HG03565 (cell line): ENCODE measurements around the gene IGF2R.
"Not testable (repeated sequence)": the region's sequence is repeated elsewhere in the genome, so short reads cannot be mapped to it uniquely, and the experiment has no call there.

Experiments used
- ATAC-seq: cut with Tn5 transposase; IDR thresholded peaks from one replicate; pipeline ENCODE4 v1.9.1; 2021; ENCODE audit warnings: mild to moderate bottlenecking, moderate library complexity; ENCODE audit not compliant: unreplicated experiment

The IGF2R gene

DNA sequence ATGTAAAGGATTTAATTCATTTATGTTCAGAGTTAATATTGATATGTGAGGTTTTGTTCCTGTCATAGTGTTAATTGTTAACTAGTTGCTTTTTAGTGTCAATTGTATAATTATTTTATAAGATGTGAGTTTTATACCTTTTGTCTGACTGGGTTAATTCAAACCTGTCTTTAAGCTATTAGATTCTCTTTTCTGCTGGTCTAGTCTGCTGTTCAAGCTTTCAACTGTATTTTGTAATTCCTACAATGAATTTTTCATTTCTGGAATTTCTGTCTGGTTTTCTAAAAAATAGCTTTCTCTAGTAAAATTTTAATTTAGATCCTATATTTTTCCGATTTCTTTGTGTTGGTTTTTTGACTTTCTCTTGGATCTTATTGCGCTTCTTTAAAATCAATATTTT, 26.5 kb downstream of the IGF2R start:
- no peak for ATAC-seq

DNA sequence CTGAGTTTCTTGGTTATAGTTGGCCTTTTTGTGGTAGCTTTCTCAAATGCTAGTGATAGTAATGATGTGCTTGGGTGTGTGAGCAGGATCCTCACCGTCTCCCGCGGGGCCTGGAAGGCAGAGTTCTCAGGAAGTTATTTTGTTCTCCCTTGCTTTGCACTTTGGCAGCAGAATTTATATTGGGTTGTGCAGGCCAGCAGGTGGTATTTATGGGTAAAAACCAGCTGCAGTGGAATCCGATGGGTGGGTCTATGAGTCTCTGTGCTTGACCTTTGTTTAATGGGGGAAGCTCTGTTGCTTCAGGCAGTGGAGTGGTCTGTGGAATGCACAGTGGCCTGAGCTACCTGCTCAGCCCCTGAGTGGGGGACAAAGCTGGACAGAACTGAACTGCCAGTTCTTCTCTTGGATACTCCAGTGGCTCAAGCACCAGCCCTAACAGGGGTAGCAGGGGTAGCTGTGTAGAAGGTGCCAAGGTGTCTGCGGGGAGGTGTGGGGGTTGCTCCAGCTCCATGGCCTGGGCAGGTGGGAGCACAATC, 27.3 kb downstream of the IGF2R start:
- no peak for ATAC-seq

DNA sequence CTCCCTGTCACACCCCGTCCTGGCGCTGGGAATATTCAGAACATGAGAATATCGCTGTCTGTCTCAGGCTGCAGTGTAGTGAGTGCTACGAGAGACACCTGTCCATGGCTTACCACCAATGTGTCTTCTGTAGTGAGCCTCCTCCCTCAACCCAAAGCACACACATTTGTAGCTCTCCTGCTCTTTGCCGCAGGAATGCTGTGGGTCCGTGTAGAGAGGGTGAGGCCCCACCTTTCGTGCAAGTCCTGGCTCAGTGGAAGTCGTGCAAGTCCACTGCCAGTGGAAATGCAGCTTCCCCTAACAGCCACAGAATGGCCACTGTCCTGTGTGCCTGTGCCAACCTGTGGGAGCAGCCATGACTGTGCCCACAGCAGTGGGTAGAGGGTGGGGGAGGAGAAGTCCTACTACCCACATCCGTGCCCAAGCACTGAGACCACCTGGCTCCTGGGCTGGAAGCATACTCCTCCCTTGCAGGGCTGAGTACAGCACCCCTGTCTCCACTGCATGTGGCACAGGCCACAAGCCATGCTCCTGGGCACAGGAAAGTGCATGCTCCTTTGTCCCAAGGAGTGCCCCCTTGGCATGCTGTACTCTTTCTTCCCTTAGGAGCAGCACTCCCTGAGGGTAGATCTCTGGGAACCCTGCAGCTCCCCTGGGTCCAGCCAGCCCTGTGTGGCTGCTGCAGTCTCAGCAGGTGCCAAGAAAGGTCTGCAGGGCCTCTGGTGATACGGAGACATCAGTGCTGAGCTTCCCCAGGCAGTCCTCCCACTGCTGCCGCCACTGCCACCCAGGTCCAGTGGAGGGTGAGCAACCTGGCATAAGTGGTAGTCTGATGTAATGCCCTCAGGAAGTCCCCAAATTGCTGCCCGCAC, 28.0 kb downstream of the IGF2R start:
- no peak for ATAC-seq

DNA sequence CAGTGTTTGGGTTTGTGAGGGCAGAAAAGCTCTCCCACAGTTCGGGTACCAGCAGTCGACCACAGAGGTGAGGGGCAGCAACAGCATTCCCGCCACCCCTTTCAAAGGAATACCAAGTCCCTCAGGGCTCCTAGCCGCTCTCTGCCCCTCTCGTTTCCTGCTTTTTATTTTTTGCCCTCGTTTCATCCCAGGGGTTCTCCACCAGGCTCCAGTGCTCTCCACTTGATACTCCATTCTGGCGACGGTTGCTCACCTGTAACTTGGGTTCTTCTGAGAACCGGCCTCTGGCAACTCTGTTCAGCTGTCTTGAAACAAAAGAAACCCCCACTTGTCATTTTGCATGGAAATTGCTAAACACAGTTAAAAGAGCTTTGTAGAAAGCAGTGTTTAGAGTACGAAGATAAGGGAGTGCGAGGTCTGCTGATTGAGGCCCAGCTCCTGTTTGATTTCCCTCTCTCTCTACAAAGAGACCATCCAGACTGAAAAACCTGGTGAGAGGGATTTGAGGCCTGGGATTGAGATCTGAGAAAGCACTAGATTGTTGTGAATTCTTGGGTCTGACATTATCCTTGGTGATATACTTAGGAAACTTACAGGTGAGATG, 28.7 kb downstream of the IGF2R start:
- ATAC-seq = no peak

DNA sequence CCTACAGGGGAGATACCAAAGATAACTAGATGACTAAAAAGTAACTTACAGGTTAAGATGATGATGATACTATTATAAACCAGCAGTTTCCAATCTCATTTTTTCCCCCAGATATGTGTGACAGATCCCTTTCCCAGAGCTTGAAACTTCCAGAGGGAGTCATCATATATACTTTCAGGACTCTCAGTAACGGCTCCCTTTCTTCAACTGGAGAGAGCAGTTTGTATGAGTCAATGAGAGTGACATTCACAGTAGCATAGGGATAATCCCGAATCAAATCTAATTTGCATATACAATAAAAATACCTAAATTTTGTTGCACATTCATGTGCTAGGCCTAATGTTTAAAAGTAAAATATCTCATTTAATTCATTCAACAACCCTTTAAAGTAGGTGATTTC, 29.7 kb downstream of the IGF2R start:
- ATAC-seq = no peak

DNA sequence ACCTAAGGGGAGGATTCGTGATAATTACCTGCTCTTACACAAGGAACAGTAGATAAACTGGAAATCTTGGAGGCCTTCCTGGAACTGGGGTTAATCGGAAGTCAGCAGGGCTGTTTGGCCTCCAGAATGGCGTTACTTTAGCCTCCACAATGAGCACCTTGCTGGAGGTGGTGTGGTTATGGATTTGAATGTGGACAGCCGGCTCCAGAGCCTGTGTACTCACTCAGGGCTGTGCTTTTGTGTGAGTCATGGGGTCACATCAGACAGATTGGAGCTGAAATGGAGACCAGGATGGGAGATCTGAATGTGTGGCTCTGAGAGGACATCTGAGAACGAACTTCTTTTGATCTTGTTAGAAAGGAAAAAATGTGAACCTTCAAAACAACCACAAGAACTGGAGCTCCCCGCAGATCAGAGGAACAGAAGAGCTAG, 30.4 kb downstream of the IGF2R start:
- ATAC-seq = no peak

DNA sequence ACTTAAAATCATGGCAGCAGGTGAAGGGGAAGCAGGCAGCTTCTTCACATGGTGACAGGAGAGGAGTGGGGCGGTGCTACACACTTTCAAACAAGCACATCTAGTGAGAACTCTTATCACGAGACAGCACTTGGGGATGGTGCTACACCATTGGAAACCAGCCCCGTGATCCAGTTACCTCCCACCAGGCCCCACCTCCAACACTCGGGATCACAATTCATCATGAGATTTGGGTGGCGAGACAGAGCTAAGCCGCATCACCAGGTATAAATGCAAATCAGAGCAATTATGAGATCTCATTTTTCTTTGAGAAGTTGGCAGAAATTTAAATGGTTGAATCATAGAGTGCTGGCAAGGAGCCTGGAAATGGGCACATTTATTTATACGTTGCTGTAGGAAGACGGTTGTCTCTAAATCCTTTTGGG, 31.4 kb downstream of the IGF2R start:
- ATAC-seq = no peak

DNA sequence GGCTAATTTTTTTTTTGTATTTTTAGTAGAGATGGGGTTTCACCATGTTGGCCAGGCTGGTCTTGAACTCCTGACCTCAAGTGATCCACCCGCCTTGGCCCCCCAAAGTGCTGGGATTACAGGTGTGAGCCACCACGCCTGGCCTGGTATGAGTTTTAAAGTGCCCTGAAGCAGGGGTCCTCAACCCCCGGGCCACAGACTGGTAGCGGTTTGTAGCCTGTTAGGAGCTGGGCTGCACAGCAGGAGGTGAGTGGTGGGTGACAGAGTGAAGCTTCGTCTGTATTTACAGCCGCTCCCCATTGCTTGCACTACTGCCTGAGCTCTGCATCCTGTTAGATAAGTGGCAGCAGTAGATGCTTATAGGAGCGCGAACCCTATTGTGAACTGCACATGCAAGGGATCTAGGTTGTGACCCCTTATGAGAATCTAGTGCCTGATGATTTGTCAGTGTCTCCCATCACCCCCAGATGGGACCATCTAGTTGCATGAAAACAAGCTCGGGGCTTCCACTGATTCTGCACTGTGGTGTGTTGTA, 32.1 kb downstream of the IGF2R start:
- ATAC-seq = not testable (repeated sequence)

DNA sequence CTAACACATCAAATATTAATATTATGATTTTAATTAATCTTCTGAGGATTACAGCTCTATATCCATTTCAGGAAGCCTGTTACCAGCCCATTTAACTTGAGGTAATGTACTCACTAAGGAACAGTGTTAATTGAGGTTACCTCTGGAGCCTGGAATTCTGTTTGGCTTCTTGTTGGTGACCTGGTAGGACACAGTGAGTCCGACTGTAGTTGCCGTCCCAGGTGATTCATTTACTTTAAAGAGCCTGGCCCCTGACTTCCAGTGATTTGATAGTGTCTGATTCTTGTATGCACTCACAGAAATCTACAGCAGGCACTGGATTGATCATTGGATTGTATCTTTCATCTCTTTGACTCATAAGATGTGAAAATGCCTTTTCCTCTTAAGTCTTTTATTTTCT, 34.0 kb downstream of the IGF2R start:
- ATAC-seq = no peak

DNA sequence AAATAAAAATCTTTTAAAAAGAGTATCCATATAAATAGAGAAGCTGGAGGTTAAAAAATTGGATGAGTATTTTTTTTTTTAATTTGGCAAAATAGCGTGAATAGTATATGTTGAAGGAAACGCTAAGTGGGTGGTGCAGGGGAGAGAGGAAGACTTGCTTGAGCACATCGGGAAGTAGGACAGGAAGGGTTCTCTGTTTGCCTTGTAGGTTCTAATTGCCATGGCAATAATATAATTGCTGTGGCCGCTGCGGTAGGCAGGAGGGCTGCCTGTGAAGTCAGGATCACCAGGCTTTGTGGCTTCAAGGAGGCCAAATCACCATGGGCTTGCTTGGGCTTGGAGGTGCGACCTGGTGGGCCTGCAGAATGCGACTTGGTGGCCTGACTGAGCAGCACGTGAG, 35.1 kb downstream of the IGF2R start:
- ATAC-seq = no peak

DNA sequence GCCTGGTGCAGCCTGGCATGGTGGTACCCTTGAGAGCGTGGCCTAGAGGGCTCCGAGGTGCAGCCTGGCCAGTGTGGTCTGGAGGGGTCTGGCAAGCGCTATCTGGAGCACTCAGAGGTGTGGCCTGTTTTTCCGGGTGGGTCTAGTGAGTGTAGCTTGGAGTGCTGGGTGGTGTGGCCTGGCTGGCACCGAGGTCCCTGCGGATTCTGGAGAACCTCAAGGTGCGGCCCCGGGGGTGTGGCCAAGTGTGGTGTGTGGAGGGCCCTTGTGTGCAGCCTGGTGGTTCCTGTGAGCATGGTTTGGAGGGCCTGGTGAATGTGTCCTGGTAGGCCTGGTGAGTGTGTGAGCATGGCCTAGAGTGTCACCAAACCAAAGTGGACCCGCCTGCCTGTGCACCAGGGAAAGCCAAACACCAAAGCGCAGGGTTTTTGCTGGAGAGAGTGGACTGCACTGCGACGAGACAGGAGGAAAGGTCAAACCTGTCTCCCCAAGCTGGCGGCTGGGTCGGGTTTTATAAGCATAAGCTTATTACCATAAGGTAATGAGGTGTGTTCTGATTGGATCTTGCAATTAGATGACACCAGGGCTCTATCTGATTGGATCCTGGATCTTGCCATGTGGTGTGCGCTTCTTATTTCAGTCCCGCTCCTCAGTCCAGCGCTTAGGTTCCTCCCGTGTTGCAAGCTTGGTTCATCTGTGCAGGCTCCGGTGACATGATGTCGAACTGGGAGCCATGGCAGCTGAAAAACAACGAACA, 35.7 kb downstream of the IGF2R start:
- ATAC-seq = no peak

DNA sequence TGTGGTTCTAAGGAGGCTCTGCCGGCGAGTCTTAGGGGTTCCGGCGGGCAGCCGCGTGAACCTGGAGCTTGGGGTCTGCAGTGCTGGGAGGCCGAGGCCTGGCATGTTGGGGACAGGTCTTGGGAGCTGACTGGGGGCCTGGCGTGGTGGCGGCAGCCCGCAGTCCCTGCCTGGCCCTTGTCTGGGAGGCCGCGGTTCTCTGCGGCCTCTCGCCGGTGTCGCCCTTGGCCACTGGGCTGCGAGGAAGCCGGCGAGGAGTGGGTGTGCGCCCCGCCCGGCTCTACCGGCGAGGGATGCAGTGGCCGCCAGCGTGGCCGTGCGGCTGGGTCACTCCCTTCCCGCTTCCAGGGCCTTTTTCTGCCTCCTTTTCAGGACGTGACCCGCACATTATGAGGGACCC, 36.3 kb downstream of the IGF2R start:
- no peak for ATAC-seq

DNA sequence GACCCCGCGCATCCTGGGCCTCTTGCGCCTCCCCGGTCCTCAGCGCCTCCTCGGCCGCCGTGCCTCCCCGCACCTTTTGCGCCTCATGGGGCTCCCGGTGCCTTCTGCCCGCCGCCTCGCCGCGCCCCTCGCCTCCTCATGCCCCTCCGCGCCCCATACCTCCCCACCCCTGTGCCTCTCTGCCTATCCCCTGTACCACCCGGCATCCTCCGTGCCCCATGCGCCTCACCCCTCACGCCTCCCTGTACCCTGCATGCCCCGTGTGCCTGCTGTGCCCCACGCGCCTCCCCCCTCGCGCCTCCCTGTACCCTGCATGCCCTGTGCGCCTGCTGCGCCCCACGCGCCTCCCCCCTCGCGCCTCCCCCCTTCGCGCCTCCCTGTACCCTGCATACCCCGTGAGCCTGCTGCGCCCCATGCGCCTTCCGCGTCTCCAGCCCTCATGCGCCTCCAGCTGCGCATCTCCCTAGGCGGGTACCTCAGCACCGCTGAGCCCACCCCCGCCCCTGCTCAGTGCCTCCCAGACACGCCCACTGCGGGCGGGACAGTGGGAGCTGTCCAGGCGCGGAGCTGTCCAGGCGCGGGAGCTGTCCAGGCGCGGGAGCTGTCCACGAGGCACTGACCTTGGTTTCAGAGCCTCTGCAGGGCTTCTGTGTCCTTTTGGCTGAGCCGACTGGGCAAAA, 37.1 kb downstream of the IGF2R start:
- ATAC-seq = no peak

DNA sequence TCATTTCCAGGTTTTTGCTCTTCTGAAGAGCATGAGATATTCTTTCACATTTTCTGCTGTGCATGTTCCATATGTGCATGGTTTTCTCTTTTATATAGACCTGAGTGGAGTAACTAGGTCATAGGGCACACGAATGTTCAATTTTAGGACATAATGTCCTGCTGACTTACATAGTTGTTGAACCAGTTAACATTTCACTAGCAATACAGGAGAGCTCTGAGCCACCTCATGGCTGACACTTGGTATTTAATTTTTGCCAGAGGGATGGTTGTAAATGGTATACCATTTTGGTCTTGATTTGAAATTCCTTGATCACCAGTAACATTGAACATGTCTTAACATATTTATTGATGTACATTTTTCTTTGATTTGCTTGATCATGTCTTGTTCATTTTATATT, 38.3 kb downstream of the IGF2R start:
- no peak for ATAC-seq

DNA sequence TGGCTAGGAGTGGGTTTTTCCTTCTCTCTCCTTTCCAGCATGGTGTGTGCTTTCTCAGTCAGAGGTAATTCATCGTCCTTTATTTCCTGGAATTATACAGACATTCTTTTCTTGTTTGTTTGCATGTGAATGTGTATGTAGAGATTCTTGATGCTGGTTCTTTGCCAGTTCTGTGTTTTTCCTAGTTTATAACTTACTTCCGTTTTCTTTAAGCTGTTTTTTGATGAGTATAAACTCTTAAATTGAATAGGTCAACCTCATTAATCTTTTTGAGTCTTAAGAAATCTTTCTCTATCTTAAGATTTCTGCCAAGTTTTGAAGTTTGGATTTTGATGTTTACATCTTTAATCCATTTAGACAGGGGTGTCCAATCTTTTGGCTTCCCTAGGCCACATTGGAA, 38.7 kb downstream of the IGF2R start:
- ATAC-seq = no peak

DNA sequence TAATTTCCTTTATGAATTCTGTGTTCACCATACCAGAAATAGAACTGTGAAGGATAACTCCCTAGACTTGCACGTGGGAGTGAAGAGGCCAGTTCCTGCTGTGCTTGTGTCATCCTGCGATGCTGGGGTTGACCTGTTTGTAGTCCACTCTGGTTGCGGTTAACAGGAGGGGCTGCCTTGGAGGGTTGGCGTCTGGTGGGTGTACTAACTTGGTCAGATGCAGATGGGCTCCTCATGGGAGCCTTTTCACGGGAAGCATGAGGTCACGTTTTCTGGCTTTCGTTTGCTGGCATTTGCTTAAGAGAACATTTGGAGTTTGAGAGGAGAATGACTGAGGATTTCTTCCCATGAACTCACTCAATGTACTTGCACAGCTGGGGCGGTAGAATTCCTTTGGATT, 41.2 kb downstream of the IGF2R start:
- no peak for ATAC-seq

DNA sequence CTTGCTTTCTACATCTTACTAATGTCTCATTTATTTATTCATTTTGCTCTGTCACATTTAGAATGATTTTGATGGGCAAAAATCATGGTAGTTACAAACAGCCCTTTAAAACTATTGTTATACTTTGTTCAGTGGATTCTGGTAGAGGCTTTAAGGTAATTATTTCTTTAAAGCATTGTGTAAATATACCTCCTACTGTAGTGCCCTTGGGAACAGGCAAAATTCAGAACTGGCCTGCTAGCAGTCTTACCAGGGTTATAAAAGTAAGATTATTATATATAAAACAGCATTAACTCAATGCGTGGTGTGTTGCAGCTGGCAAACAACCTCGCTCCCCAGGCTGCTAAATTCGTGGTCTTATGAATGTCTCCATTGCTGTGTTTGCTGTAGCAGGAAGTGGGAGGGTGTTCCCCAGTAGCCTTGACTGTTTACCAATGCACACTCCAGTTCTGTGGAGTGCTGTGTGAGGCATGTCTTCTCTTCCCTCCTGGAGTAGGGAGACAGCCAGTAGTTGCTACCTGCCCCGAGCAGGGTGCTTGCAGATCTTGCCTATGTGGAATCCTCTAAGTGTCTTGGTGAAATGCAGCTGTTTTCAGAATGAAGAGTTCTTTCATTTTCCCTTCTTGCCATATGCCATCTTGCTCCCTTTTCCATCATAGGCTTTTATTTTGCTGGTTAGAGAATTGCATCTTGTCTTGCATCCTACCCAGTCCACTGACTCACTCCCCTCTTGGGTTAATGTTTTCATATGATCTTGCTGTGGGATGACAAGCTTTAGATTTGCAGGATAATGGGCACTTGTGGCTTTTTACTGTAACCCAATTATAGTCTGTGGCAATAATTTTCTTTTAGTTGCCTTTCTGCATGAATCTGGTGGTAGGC, 45.3 kb downstream of the IGF2R start:
- ATAC-seq = no peak

DNA sequence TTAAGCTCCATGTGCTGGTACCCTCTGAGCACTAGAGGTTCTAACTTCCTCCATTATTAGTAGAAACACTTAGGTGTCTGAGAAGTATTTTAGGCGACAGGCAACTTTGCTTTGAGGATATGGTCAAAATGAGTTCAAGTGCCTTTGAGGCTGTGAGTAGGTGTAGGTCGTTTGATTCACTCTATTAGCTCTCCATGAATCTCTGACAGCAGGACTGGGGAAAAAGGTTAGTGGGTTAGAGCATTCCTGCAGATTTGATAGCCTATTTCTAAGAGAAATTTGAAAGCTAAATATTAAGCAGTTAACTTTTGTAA, 45.9 kb downstream of the IGF2R start:
- ATAC-seq = no peak

DNA sequence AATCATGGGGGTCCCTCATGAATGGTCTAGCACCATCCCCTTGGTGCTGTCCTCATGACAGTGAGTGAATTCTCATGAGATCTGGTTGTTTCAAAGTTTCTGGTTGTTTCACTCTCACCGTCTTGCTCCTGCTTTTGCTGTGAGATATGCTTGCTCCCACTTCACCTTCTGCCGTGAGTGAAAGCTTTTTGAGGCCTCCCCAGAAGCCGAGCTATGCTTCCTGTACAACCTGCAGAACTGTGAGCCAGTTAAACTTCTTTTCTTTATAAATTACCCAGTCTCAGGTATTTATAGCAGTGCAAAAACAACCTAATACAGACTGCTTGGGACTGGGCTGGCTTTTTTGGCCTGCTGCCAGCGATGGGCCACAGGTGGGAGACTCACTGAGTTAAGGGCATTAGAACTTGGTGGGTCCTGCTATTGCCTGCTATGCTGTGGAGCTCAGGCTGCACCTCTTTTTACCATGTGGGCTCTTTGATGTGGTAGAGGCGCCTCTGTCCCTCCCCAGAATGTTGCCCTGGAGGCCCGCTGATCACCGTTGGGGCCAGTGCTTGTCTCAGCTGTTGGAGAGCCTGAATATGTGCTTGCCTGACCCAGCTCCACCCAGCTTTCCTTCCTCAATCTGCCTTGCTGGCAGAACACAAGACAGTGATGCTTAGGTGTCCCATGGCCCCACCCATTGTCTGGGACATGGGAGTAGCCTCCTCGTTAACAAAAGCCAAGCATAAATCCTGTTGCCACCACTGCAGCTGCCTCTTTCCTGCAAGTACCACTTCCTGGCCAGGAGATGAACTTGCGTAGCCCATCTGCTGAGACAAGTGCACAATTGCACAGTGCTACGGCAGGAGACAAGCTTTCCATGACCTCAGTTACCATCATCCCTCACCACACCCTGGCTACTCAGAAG, 47.1 kb downstream of the IGF2R start:
- ATAC-seq = no peak
